SK-N-MC (cell line): ENCODE results near the gene AMBRA1.

ENCODE experiments used
- EZH2 ChIP-seq: fragments of 200-600 bp; sonication (generic); IDR thresholded peaks from one replicate; pipeline ENCODE4 v1.6.1; 2017; ENCODE audit warnings: antibody characterized with exemption
- POLR2AphosphoS5 ChIP-seq: IDR thresholded peaks from 2 replicates; pipeline ENCODE4 v1.6.1; 2012; ENCODE audit warnings: mild to moderate bottlenecking, low read depth, low read length, borderline replicate concordance

DNA sequence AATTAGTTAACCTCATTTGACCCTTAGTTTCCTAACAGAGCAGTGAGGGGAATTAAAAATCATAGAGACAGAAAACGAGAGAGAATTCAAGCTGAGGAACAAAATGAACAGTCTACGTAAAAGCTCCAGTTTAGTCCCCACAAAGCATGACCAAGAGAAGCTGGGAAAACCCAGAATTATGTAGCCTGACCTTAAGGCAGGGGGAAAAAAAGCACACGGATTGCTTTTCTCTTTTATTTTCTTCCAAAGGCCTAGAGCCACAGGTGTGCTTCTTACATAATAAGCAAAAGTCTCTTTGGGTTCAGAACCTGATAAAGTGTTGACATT, 514 bp upstream of the AMBRA1 start:
- TF ChIP-seq EZH2: no peak
- TF ChIP-seq POLR2AphosphoS5: no peak
